HFFc6 (cell line): ENCODE results near the gene CFAP299. TPM values are rescaled to one million over a fixed set of nuclear protein-coding genes. Genes with fewer than 3 reads are reported as not detected.

Experiments
- DNase-seq: peaks from one replicate; pipeline ENCODE4 v3.0.0-alpha.2; 2018
- H3K27ac Mint-ChIP-seq: 2 replicates; pipeline ENCODE4 v1.8.0; 2020; ENCODE audit warnings: mild to moderate bottlenecking, mixed read lengths
- H3K27me3 Mint-ChIP-seq: 2 replicates; pipeline ENCODE4 v1.8.0; 2021; ENCODE audit warnings: mild to moderate bottlenecking, moderate library complexity, mixed read lengths; ENCODE audit not compliant: insufficient read depth
- H3K36me3 Mint-ChIP-seq: 2 replicates; pipeline ENCODE4 v1.8.0; 2021; ENCODE audit warnings: low read depth, mixed read lengths
- H3K4me1 Mint-ChIP-seq: 2 replicates; pipeline ENCODE4 v1.8.0; 2020; ENCODE audit warnings: low read depth, mixed read lengths
- H3K4me3 Mint-ChIP-seq: 2 replicates; pipeline ENCODE4 v1.8.0; 2020; ENCODE audit warnings: mild to moderate bottlenecking, moderate library complexity, mixed read lengths
- H3K9me3 Mint-ChIP-seq: 2 replicates; pipeline ENCODE4 v1.8.0; 2020; ENCODE audit warnings: mild to moderate bottlenecking, mixed read lengths
- total RNA-seq, 6 experiments: library from RNA; stranded (reverse); fragmentation: NEBNext Ultra II Directional; extraction: Animal tissue kit (Norgen Biotek cat#: 25700); gene quantifications; 2 replicates in 1 of 6; 3 replicates in 5 of 6; pipeline ENCODE4 v1.2.3, GENCODE V29; 2021
- TF ChIP-seq, protein P1 (sequence below): fragments of 200-600 bp; sonication (generic); IDR thresholded peaks from 2 replicates; pipeline ENCODE4 v1.5.0; 2021; ENCODE audit warnings: antibody characterized with exemption, mild to moderate bottlenecking

CFAP299 gene
- total RNA-seq, 6 experiments from 2014 or later = 4.8 to 9.0 (median 8.7) TPM

- peaks cover 7% of the 10 kb centered on the region for H3K4me1 Mint-ChIP-seq
- no peak overlapping the region for H3K4me3 Mint-ChIP-seq
- no peaks in the 10 kb centered on the region for H3K36me3 Mint-ChIP-seq
- no peaks in the 10 kb centered on the region; the same call in 1 of the 2 replicates for H3K27me3 Mint-ChIP-seq
- TF ChIP-seq, protein P1, sequence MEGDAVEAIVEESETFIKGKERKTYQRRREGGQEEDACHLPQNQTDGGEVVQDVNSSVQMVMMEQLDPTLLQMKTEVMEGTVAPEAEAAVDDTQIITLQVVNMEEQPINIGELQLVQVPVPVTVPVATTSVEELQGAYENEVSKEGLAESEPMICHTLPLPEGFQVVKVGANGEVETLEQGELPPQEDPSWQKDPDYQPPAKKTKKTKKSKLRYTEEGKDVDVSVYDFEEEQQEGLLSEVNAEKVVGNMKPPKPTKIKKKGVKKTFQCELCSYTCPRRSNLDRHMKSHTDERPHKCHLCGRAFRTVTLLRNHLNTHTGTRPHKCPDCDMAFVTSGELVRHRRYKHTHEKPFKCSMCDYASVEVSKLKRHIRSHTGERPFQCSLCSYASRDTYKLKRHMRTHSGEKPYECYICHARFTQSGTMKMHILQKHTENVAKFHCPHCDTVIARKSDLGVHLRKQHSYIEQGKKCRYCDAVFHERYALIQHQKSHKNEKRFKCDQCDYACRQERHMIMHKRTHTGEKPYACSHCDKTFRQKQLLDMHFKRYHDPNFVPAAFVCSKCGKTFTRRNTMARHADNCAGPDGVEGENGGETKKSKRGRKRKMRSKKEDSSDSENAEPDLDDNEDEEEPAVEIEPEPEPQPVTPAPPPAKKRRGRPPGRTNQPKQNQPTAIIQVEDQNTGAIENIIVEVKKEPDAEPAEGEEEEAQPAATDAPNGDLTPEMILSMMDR = no peak
- no peak overlapping the region for H3K27ac Mint-ChIP-seq
- DNase-seq = no peak
- H3K9me3 Mint-ChIP-seq = no peaks in the 10 kb centered on the region
Measured at GRCh38 chr4:80913381-80913780, 577.9 kb downstream of the CFAP299 start.

- TF ChIP-seq, protein P1 = no peak
- no peak for DNase-seq
- no peak overlapping the region for H3K4me3 Mint-ChIP-seq
- H3K4me1 Mint-ChIP-seq = peaks cover 9% of the 10 kb centered on the region
- no peaks in the 10 kb centered on the region for H3K36me3 Mint-ChIP-seq
- H3K27me3 Mint-ChIP-seq = peaks cover 1% of the 10 kb centered on the region
- no peaks in the 10 kb centered on the region for H3K9me3 Mint-ChIP-seq
- no peak overlapping the region for H3K27ac Mint-ChIP-seq
Measured at GRCh38 chr4:80916770-80917169, 581.2 kb downstream of the CFAP299 start.

GRCh38 chr4:80918004-80918403, 582.5 kb downstream of the CFAP299 start:
- Mint-ChIP-seq H3K4me1 (peaks cover 9% of the 10 kb centered on the region), H3K27ac (no peak overlapping the region), H3K4me3 (no peak overlapping the region), H3K9me3 (no peaks in the 10 kb centered on the region), H3K36me3 (no peaks in the 10 kb centered on the region), H3K27me3 (peaks cover 1% of the 10 kb centered on the region; the same call in 1 of the 2 replicates)
- DNase-seq = peak; percentile 48
- TF ChIP-seq, protein P1 = no peak

- Mint-ChIP-seq H3K36me3 (no peaks in the 10 kb centered on the region), H3K4me1 (peaks cover 9% of the 10 kb centered on the region), H3K27ac (no peak overlapping the region), H3K9me3 (no peaks in the 10 kb centered on the region), H3K4me3 (no peak overlapping the region), H3K27me3 (peaks cover 1% of the 10 kb centered on the region; the same call in 1 of the 2 replicates)
- DNase-seq = no peak
- TF ChIP-seq, protein P1 = no peak
Measured at GRCh38 chr4:80921441-80921840, 585.9 kb downstream of the CFAP299 start.

DNA sequence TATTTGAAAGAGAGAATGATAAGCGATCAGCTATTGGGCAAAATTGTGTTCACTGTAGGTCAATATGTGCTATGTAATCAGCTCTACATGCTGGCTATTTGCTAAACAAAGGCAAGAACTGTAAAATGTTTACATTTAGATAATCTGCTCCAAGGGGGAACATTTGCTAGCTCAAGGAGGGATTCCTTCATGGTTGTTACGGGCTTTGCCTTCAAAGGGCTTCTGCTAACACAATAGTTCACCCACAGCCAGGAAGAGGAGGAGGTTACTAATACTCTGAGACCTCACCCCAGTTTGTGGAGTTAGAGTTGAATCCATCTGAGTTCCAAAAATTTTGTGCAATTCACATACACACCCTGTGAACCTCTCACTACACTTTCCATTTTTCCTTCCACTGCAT, 587.4 kb downstream of the CFAP299 start:
- H3K27me3 Mint-ChIP-seq = peaks cover 1% of the 10 kb centered on the region; the same call in 1 of the 2 replicates

More for the DNA sequence above, 587.4 kb downstream of the CFAP299 start:
- no peak overlapping the region for H3K4me3 Mint-ChIP-seq
- H3K27ac Mint-ChIP-seq = no peak overlapping the region
- H3K4me1 Mint-ChIP-seq = peaks cover 6% of the 10 kb centered on the region
- TF ChIP-seq, protein P1 = no peak
- no peaks in the 10 kb centered on the region for H3K9me3 Mint-ChIP-seq
- DNase-seq = no peak
- no peaks in the 10 kb centered on the region for H3K36me3 Mint-ChIP-seq
